Upper lobe of left lung (tissue), 4 donors: ENCODE results near the gene PRPS1L1.

Source experiments
- POLR2A ChIP-seq, 4 donors: fragments of 450-650 bp; IDR thresholded peaks; one replicate each; pipeline ENCODE4 v1.5.1; 2016 to 2017; ENCODE audit warnings: antibody characterized with exemption in 4 of 4, mild to moderate bottlenecking in 2 of 4
- POLR2AphosphoS5 ChIP-seq, 2 donors: sonication (generic); formaldehyde crosslinking; IDR thresholded peaks; one replicate each; pipeline ENCODE4 v1.5.1; 2017; ENCODE audit warnings: antibody characterized with exemption in 2 of 2
- TF ChIP-seq, protein P1 (sequence below), 6 experiments: fragments of 450-650 bp in 4 of 6; fragments of 200-600 bp in 2 of 6; sonication (generic) in 2 of 6; IDR thresholded peaks; one replicate each; pipeline ENCODE4 v1.5.1; 2016 to 2019; ENCODE audit warnings: antibody characterized with exemption in 6 of 6

DNA sequence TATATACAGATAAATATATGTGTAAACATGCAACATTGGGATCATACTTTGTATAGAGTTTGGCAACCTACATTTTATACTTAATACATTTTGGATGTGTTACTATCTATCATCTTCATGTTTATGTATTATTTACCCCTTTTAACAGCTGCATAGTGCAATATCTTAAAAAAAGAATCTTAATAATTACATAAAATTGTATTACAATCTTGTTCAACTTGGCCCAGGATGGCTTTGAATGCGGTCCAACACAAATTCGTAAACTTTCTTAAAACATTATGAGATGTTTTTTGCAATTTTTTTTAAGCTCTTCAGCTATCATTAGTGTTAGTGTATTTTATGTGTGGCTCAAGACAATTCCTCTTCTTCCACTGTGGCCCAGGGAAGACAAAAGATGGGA, 26.3 kb upstream of the PRPS1L1 start:
- TF ChIP-seq, protein P1, sequence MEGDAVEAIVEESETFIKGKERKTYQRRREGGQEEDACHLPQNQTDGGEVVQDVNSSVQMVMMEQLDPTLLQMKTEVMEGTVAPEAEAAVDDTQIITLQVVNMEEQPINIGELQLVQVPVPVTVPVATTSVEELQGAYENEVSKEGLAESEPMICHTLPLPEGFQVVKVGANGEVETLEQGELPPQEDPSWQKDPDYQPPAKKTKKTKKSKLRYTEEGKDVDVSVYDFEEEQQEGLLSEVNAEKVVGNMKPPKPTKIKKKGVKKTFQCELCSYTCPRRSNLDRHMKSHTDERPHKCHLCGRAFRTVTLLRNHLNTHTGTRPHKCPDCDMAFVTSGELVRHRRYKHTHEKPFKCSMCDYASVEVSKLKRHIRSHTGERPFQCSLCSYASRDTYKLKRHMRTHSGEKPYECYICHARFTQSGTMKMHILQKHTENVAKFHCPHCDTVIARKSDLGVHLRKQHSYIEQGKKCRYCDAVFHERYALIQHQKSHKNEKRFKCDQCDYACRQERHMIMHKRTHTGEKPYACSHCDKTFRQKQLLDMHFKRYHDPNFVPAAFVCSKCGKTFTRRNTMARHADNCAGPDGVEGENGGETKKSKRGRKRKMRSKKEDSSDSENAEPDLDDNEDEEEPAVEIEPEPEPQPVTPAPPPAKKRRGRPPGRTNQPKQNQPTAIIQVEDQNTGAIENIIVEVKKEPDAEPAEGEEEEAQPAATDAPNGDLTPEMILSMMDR (IDR thresholded peaks at IDR 0.05): no peak
- TF ChIP-seq POLR2A (IDR thresholded peaks at IDR 0.05) (no peak), POLR2AphosphoS5 (IDR thresholded peaks at IDR 0.05) (no peak)
